HepG2 (cell line): ENCODE data around the gene PLEKHA6. TPM values are rescaled to one million over a fixed set of nuclear protein-coding genes. Genes with fewer than 3 reads are reported as not detected.
A peak's percentile ranks its signal among the peaks of the same experiment; 100 is the strongest.

Experiments
- ATF7-NPFF ChIP-seq: sonication (generic); formaldehyde crosslinking; IDR thresholded peaks from 2 replicates; pipeline ENCODE4 v1.8.1; 2023; ENCODE audit warnings: mild to moderate bottlenecking, low read depth, missing genetic modification reagents, moderate library complexity
- BHLHE40 ChIP-seq: IDR thresholded peaks from 2 replicates; pipeline ENCODE4 v1.6.1; 2011; ENCODE audit warnings: low read length, improper control_type of control experiment
- CERS6 ChIP-seq: sonication (generic); formaldehyde crosslinking; IDR thresholded peaks from 2 replicates; pipeline ENCODE4 v1.5.0; 2020; ENCODE audit warnings: missing genetic modification reagents
- DNMT1 ChIP-seq: sonication (generic); formaldehyde crosslinking; IDR thresholded peaks from 2 replicates; pipeline ENCODE4 v1.5.1; 2020; ENCODE audit warnings: mild to moderate bottlenecking, missing genetic modification reagents
- DR1 ChIP-seq: sonication (generic); formaldehyde crosslinking; IDR thresholded peaks from 2 replicates; pipeline ENCODE4 v1.8.0; 2021; ENCODE audit warnings: mild to moderate bottlenecking, missing genetic modification reagents, inconsistent platforms
- FOSL2 ChIP-seq: sonication (generic); formaldehyde crosslinking; IDR thresholded peaks from 2 replicates; pipeline ENCODE4 v1.4.0; 2020; ENCODE audit warnings: missing genetic modification reagents
- KDM2A ChIP-seq: sonication (generic); formaldehyde crosslinking; IDR thresholded peaks from 2 replicates; pipeline ENCODE4 v1.4.0; 2020; ENCODE audit warnings: low read depth, missing genetic modification reagents, borderline replicate concordance
- KMT2B ChIP-seq: IDR thresholded peaks from 2 replicates; pipeline ENCODE4 v1.6.1; 2016; ENCODE audit warnings: missing genetic modification reagents, missing compliant biosample characterization
- NCOA2 ChIP-seq: sonication (generic); formaldehyde crosslinking; IDR thresholded peaks from 2 replicates; pipeline ENCODE4 v1.8.0; 2022; ENCODE audit warnings: inconsistent platforms
- PAWR ChIP-seq: sonication (generic); formaldehyde crosslinking; IDR thresholded peaks from 2 replicates; pipeline ENCODE4 v1.4.0; 2020; ENCODE audit warnings: missing genetic modification reagents, mild to moderate bottlenecking, borderline replicate concordance
- PCBP1 ChIP-seq: fragments of 200-400 bp; formaldehyde crosslinking; IDR thresholded peaks from 2 replicates; pipeline ENCODE4 v1.6.1; 2017; ENCODE audit warnings: mild to moderate bottlenecking, low read depth, low read length, borderline replicate concordance
- PHF5A ChIP-seq: IDR thresholded peaks from one replicate; pipeline ENCODE4 v1.6.1; 2018; ENCODE audit warnings: low read depth, missing genetic modification reagents; ENCODE audit not compliant: unreplicated experiment
- SP1 ChIP-seq, 2 experiments: fragments of 450-650 bp in 1 of 2; sonication (generic) in 1 of 2; formaldehyde crosslinking in 1 of 2; IDR thresholded peaks; 2 replicates each; pipeline versions ENCODE4 v1.4.0 to v1.6.1; 2016 to 2020; ENCODE audit warnings: missing genetic modification reagents in 1 of 2
- TMF1 ChIP-seq: sonication (generic); formaldehyde crosslinking; IDR thresholded peaks from 2 replicates; pipeline ENCODE4 v1.8.1; 2022; ENCODE audit warnings: low read depth, missing genetic modification reagents
- ZNF282 ChIP-seq: fragments of 450-650 bp; IDR thresholded peaks from 2 replicates; pipeline ENCODE4 v1.6.1; 2018; ENCODE audit not compliant: partially characterized antibody
- ZNF367 ChIP-seq: sonication (generic); formaldehyde crosslinking; IDR thresholded peaks from 2 replicates; pipeline ENCODE4 v1.4.0; 2020; ENCODE audit warnings: missing genetic modification reagents, borderline replicate concordance
- ZNF543 ChIP-seq: sonication (generic); formaldehyde crosslinking; IDR thresholded peaks from 2 replicates; pipeline ENCODE4 v1.4.0; 2020; ENCODE audit warnings: mild to moderate bottlenecking, missing genetic modification reagents
- ZNF614 ChIP-seq: IDR thresholded peaks from 2 replicates; pipeline ENCODE4 v1.6.1; 2018; ENCODE audit warnings: missing biosample characterization, missing genetic modification reagents, inconsistent platforms, borderline replicate concordance
- polyA plus RNA-seq, 8 experiments: library from polyadenylated mRNA; depleted of rRNA in 3 of 8; stranded (reverse) in 7 of 8; unstranded in 1 of 8; fragments of >200 nt; fragmentation: Illumina TruSeq in 4 of 8; extraction: Trizol in 4 of 8; gene quantifications; 2 replicates each; pipeline versions ENCODE4 v1.2.1 to v1.2.3, GENCODE V29; 2011 to 2016; ENCODE audit warnings: low read depth in 4 of 8, missing spikeins in 1 of 8, mixed read lengths in 1 of 8; ENCODE audit not compliant: insufficient read depth in 1 of 8
- total RNA-seq, 5 experiments: library from RNA; depleted of rRNA; stranded (reverse); fragments of >200 nt; fragmentation: Illumina TruSeq; extraction: Trizol; gene quantifications; 2 replicates each; pipeline ENCODE4 v1.2.3, GENCODE V29; 2016; ENCODE audit warnings: low read depth in 1 of 5
- TF ChIP-seq, protein P1 (sequence below): fragments of 450-650 bp; IDR thresholded peaks from 2 replicates; pipeline ENCODE4 v1.6.1; 2017
- TF ChIP-seq, protein P2 (sequence below): sonication (generic); formaldehyde crosslinking; IDR thresholded peaks from 2 replicates; pipeline ENCODE4 v1.4.0; 2020; ENCODE audit warnings: missing genetic modification reagents, mild to moderate bottlenecking, borderline replicate concordance
- TF ChIP-seq, protein P3 (sequence below): sonication (generic); formaldehyde crosslinking; IDR thresholded peaks from 2 replicates; pipeline ENCODE4 v1.9.0; 2022; ENCODE audit warnings: missing genetic modification reagents, mild to moderate bottlenecking, borderline replicate concordance

Gene PLEKHA6
- total and polyA plus RNA-seq, 2 of the 13 experiments (the other 11 are each of a cell fraction or from before 2014, with no cell fraction given), result 5.3 to 11.4 TPM

GRCh38 chr1:204376919-204377799 is 17.4 kb upstream of the PLEKHA6 start (continued):
- TF ChIP-seq, protein P1, sequence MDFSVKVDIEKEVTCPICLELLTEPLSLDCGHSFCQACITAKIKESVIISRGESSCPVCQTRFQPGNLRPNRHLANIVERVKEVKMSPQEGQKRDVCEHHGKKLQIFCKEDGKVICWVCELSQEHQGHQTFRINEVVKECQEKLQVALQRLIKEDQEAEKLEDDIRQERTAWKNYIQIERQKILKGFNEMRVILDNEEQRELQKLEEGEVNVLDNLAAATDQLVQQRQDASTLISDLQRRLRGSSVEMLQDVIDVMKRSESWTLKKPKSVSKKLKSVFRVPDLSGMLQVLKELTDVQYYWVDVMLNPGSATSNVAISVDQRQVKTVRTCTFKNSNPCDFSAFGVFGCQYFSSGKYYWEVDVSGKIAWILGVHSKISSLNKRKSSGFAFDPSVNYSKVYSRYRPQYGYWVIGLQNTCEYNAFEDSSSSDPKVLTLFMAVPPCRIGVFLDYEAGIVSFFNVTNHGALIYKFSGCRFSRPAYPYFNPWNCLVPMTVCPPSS, result no peak
- TF ChIP-seq ATF7-NPFF (CRISPR knock-in tag), result peak; percentile 45; the same call in 1 of the 2 replicates
- no peak for TF ChIP-seq DR1
- TF ChIP-seq FOSL2 (CRISPR knock-in tag), result peak; percentile 73
- no peak for TF ChIP-seq TMF1 (CRISPR knock-in tag)
- no peak for TF ChIP-seq DNMT1 (CRISPR knock-in tag)
- TF ChIP-seq NCOA2, result no peak
- TF ChIP-seq PHF5A (CRISPR knock-in tag), result no peak
- TF ChIP-seq, protein P2, sequence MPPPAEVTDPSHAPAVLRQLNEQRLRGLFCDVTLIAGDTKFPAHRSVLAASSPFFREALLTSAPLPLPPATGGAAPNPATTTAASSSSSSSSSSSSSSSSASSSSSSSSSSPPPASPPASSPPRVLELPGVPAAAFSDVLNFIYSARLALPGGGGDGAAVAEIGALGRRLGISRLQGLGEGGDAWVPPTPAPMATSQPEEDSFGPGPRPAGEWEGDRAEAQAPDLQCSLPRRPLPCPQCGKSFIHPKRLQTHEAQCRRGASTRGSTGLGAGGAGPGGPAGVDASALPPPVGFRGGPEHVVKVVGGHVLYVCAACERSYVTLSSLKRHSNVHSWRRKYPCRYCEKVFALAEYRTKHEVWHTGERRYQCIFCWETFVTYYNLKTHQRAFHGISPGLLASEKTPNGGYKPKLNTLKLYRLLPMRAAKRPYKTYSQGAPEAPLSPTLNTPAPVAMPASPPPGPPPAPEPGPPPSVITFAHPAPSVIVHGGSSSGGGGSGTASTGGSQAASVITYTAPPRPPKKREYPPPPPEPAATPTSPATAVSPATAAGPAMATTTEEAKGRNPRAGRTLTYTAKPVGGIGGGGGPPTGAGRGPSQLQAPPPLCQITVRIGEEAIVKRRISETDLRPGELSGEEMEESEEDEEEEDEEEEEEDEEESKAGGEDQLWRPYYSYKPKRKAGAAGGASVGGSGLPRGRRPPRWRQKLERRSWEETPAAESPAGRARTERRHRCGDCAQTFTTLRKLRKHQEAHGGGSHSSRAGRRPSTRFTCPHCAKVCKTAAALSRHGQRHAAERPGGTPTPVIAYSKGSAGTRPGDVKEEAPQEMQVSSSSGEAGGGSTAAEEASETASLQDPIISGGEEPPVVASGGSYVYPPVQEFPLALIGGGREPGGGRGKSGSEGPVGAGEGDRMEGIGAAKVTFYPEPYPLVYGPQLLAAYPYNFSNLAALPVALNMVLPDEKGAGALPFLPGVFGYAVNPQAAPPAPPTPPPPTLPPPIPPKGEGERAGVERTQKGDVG (CRISPR knock-in tag), result no peak
- TF ChIP-seq ZNF282, result no peak
- peak; percentile 35; the same call in 1 of the 2 replicates for TF ChIP-seq KDM2A (CRISPR knock-in tag)
- TF ChIP-seq ZNF614 (CRISPR knock-in tag), result no peak
- no peak for TF ChIP-seq PAWR (CRISPR knock-in tag)
- TF ChIP-seq ZNF367 (CRISPR knock-in tag), result no peak
- TF ChIP-seq CERS6, result no peak
- no peak for TF ChIP-seq KMT2B
- TF ChIP-seq PCBP1, result no peak
- TF ChIP-seq, protein P3, sequence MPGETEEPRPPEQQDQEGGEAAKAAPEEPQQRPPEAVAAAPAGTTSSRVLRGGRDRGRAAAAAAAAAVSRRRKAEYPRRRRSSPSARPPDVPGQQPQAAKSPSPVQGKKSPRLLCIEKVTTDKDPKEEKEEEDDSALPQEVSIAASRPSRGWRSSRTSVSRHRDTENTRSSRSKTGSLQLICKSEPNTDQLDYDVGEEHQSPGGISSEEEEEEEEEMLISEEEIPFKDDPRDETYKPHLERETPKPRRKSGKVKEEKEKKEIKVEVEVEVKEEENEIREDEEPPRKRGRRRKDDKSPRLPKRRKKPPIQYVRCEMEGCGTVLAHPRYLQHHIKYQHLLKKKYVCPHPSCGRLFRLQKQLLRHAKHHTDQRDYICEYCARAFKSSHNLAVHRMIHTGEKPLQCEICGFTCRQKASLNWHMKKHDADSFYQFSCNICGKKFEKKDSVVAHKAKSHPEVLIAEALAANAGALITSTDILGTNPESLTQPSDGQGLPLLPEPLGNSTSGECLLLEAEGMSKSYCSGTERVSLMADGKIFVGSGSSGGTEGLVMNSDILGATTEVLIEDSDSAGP (CRISPR knock-in tag), result peak; percentile 16; the same call in 1 of the 2 replicates
- TF ChIP-seq SP1 (IDR thresholded peaks at IDR 0.05), result no peak
- TF ChIP-seq SP1 (CRISPR knock-in tag; IDR thresholded peaks at IDR 0.05), result no peak
- no peak for TF ChIP-seq ZNF543 (CRISPR knock-in tag)
- 0 out of 2 replicates have a peak, but pooled peaks have one; percentile 42 for TF ChIP-seq BHLHE40
